Right atrium auricular region (tissue), 2 donors: ENCODE data around the gene MSH5. TPM values are rescaled to one million over a fixed set of nuclear protein-coding genes. Genes with fewer than 3 reads are reported as not detected.
A peak's percentile ranks its signal among the peaks of the same experiment; 100 is the strongest.

ENCODE experiments used
- DNase-seq: peaks from one replicate; pipeline ENCODE4 v3.0.0-alpha.2; 2019; ENCODE audit warnings: low spot score
- H3K27ac ChIP-seq, 2 donors: fragments of 200-600 bp; sonication (generic); 1 replicate in 1 of 2; 2 replicates in 1 of 2; pipeline ENCODE4 v1.5.1; 2016 to 2019
- H3K27me3 ChIP-seq, 2 donors: fragments of 200-600 bp; sonication (generic); one replicate each; pipeline versions ENCODE4 v1.5.1 to v1.6.0; 2017 to 2019
- H3K36me3 ChIP-seq: fragments of 200-600 bp; sonication (generic); one replicate; pipeline ENCODE4 v1.5.1; 2016
- H3K4me1 ChIP-seq, 2 donors: fragments of 200-600 bp; sonication (generic); one replicate each; pipeline versions ENCODE4 v1.5.1 to v1.6.0; 2017 to 2019
- H3K4me3 ChIP-seq, 2 donors: fragments of 200-600 bp; sonication (generic); 1 replicate in 1 of 2; 2 replicates in 1 of 2; pipeline ENCODE4 v1.5.1; 2017 to 2019; ENCODE audit warnings: mild to moderate bottlenecking in 1 of 2, moderate library complexity in 1 of 2
- H3K9me3 ChIP-seq, 2 donors: fragments of 200-600 bp; sonication (generic); one replicate each; pipeline ENCODE4 v1.5.1; 2019
- total RNA-seq, 2 donors: library from RNA; depleted of rRNA; stranded (reverse); fragments of >200 nt; gene quantifications; one replicate each; pipeline ENCODE4 v1.1.0, GENCODE V29; 2016
- TF ChIP-seq, protein P1 (sequence below), 2 donors: fragments of 200-600 bp; sonication (generic); IDR thresholded peaks; one replicate each; pipeline ENCODE4 v1.5.1; 2019; ENCODE audit warnings: antibody characterized with exemption in 2 of 2

MSH5 gene
- total RNA-seq, 2 donors from 2014 or later = 0.37 to 0.98 TPM

DNA sequence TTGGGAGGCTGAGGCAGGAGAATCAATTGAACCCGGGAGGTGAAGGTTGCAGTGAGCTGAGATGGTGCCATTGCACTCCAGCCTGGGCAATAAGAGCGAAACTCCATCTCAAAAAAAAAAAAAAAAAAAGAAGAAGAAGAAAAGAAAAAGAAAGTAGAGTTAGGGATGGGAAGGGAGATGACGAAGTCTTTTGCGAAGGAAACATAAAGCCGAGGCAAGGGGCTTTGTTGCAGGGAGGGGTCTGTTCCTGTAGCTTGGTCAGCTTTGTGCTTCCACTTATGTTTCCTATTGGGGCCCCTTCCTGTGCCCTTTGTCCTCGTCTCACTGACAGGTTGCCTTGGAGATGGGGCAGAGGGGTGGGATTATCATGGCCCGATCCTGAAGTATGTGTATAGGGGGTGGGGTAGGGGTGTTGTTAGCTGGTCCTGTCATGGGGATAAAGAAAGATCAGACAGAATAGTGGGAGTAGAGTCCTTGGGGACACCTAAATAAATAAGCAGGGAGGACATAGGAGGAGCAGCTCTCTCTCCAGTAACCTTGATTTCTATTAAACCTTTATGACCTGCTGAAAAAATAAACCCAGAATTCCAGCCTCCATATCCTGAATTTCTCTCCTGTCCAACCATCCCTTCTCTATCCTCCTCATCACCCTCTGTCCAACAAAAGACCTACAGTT lies 2.4 kb upstream of the MSH5 start:
- H3K27me3 ChIP-seq = no peaks in the 10 kb centered on the region
- TF ChIP-seq, protein P1, sequence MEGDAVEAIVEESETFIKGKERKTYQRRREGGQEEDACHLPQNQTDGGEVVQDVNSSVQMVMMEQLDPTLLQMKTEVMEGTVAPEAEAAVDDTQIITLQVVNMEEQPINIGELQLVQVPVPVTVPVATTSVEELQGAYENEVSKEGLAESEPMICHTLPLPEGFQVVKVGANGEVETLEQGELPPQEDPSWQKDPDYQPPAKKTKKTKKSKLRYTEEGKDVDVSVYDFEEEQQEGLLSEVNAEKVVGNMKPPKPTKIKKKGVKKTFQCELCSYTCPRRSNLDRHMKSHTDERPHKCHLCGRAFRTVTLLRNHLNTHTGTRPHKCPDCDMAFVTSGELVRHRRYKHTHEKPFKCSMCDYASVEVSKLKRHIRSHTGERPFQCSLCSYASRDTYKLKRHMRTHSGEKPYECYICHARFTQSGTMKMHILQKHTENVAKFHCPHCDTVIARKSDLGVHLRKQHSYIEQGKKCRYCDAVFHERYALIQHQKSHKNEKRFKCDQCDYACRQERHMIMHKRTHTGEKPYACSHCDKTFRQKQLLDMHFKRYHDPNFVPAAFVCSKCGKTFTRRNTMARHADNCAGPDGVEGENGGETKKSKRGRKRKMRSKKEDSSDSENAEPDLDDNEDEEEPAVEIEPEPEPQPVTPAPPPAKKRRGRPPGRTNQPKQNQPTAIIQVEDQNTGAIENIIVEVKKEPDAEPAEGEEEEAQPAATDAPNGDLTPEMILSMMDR (IDR thresholded peaks at IDR 0.05) = no peak
- no peak overlapping the region for H3K4me3 ChIP-seq
- H3K4me1 ChIP-seq = peaks cover 0 to 57% of the 10 kb centered on the region in 2 donors
- peaks cover 19% of the 10 kb centered on the region for H3K36me3 ChIP-seq
- H3K27ac ChIP-seq = peak overlapping the region; percentile 93 to 96
- no peak for DNase-seq
- H3K9me3 ChIP-seq = no peaks in the 10 kb centered on the region

DNA sequence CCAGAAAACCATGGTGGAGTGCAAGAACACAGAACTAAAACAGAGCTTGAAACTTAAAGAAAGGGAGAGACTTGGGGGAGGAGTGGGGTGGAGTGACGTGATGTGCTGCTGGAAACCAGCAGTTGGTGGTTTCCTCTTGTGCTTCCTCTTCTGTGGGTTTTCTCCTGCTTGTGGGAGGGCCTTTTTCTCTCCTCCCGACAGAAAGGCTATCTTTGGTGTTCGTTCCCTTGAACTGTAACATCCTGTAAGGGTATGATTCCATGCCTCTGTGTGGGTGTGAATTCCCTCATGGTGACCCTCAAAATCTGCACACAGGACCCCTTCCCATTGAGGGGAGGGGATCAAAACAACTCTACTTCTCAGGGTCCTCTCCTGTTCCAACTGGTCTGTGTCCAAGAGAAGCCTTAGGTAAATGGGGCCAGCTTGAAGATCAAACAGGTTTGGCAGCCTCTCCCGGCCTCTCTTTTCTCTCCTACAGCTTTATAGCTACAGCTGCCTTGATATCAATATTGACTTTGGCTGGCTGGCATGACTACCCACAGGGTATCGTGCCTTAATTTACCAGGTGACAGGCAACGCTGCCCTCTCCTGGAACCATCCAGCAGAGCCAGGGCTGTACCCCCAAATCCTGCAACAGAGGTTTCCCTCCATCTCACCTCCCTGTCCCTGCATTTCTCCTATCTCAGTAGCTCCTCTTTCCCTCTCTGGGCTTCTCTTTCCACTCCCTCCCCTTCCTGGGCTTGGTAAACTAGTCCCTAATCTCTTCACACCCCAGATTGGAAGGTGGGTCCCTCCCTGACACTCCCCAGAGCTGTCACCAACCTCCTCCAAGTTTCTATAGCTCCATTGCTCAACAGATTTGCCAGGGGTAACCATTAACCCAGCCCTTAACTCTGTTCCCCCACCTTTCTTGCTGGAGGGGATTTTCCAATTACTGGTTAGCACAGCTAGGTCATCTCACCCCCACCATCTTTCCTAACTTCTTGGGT lies 1.5 kb upstream of the MSH5 start:
- Histone ChIP-seq H3K27me3 (no peaks in the 10 kb centered on the region), H3K27ac (peak overlapping the region; percentile 93 to 96), H3K4me1 (peaks cover 0 to 57% of the 10 kb centered on the region in 2 donors), H3K4me3 (no peak overlapping the region), H3K36me3 (peaks cover 11% of the 10 kb centered on the region), H3K9me3 (no peaks in the 10 kb centered on the region)
- TF ChIP-seq, protein P1 (IDR thresholded peaks at IDR 0.05) = peak in 1 of 2 donors; percentile 19
- peak; percentile 68 for DNase-seq

DNA sequence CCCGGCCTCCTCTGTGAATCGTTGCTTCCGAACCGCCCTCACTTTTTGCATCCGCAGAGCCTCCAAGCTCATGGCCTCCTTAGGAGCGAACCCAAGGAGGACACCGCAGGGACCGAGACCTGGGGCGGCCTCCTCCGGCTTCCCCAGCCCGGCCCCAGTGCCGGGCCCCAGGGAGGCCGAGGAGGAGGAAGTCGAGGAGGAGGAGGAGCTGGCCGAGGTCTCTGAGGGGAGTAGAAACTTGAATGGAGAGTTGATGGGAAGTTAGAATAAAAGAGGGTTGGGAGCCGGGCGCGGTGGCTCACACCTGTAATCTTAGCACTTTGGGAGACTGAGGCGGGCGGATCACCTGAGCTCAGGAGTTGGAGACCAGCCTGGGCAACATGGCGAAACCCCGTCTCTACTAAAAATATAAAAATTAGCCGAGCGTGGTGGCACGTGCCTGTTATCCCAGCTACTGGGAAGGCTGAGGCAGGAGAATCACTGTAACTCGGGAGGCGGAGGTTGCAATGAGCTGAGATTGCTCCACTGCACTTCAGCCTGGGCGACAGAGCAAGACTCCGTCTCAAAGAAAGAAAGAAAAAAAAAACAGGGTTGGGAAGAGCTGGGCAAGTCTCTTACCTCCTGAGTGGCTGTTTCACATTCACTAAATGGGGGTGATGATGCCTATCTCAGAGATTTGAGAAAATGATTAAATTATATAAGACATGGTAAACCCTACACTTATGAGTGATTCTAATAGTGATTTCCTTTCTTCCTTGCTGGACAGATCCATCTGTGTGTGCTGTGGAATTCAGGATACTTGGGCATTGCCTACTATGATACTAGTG lies 805 bp downstream of the MSH5 start:
- H3K4me3 ChIP-seq = peak overlapping the region; percentile 62 to 66
- H3K36me3 ChIP-seq = no peaks in the 10 kb centered on the region
- H3K27me3 ChIP-seq = no peaks in the 10 kb centered on the region
- TF ChIP-seq, protein P1 (IDR thresholded peaks at IDR 0.05) = no peak
- H3K9me3 ChIP-seq = no peaks in the 10 kb centered on the region
- peaks cover 0 to 38% of the 10 kb centered on the region in 2 donors for H3K4me1 ChIP-seq
- peak overlapping the region; percentile 41 to 43 for H3K27ac ChIP-seq
- DNase-seq = no peak

DNA sequence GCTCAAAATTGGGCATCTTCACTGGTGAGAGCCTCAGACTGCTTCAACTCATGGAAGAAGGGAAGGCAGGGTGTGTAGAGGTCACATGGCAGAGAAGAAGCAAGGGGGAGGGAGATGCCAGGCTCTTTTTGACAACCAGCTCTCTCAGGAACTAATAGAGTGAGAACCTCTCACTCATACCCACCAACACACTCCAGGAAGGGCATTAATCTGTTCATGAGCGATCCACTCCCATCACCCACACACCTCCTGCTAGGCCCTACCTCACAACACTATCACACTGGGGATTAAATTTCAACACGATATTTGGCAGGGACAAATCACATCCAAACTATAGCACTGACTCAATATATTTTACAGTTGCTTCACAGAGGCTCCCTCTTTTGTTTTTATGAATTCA lies 2.0 kb downstream of the MSH5 start:
- Histone ChIP-seq H3K27ac (no peak overlapping the region), H3K9me3 (no peaks in the 10 kb centered on the region), H3K4me1 (peaks cover 0 to 34% of the 10 kb centered on the region in 2 donors), H3K36me3 (no peaks in the 10 kb centered on the region), H3K4me3 (no peak overlapping the region), H3K27me3 (no peaks in the 10 kb centered on the region)
- DNase-seq = no peak
- TF ChIP-seq, protein P1 (IDR thresholded peaks at IDR 0.05) = no peak

DNA sequence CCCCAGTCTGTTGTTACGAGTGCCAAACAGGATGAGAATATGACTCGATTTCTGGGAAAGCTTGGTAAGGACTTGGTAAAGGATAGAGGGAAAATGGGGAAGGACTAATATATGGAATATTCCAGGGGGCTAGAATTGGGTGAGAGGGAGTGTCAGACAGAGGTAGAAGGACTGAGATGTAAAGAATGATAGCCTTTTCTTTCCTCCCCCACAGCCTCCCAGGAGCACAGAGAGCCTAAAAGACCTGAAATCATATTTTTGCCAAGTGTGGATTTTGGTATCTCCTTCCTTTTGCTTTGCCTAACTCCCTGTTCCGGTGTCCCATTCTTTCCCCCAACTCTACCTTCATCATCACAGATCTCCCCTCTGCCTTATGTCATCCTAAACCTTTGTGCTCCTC lies 3.1 kb downstream of the MSH5 start:
- Histone ChIP-seq H3K27me3 (no peaks in the 10 kb centered on the region), H3K4me3 (no peak overlapping the region), H3K9me3 (no peaks in the 10 kb centered on the region), H3K27ac (no peak overlapping the region), H3K4me1 (peaks cover 0 to 24% of the 10 kb centered on the region in 2 donors), H3K36me3 (no peaks in the 10 kb centered on the region)
- no peak for DNase-seq
- TF ChIP-seq, protein P1 (IDR thresholded peaks at IDR 0.05) = no peak
